ENCODE data around the gene UBR7. TPM values are rescaled to one million over a fixed set of nuclear protein-coding genes. Genes with fewer than 3 reads are reported as not detected.

UBR7 gene
- total RNA-seq, 1 donor from 2014 or later: 8.8 TPM

- ATAC-seq (no peak), DNase-seq (ENCODE audit: low spot score) (no peak)
Measured at GRCh38 chr14:93245764-93246420, 38.8 kb downstream of the UBR7 start.

GRCh38 chr14:93246534-93246933 is 39.5 kb downstream of the UBR7 start:
- ATAC-seq (no peak), DNase-seq (ENCODE audit: low spot score) (no peak)

GRCh38 chr14:93249128-93249831 is 42.2 kb downstream of the UBR7 start:
- DNase-seq (ENCODE audit: low spot score) (no peak), ATAC-seq (no peak)

GRCh38 chr14:93262446-93262845 is 55.4 kb downstream of the UBR7 start:
- DNase-seq (ENCODE audit: low spot score) (no peak), ATAC-seq (no peak)

GRCh38 chr14:93263416-93263815 is 56.4 kb downstream of the UBR7 start:
- ATAC-seq: no peak
- no peak for DNase-seq (ENCODE audit: low spot score)

GRCh38 chr14:93266127-93266526 is 59.1 kb downstream of the UBR7 start:
- ATAC-seq: no peak
- no peak for DNase-seq (ENCODE audit: low spot score)

- ATAC-seq: no peak
- no peak for DNase-seq (ENCODE audit: low spot score)
Measured at GRCh38 chr14:93267149-93267711, 60.2 kb downstream of the UBR7 start.

GRCh38 chr14:93268406-93268805 is 61.4 kb downstream of the UBR7 start:
- no peak for DNase-seq (ENCODE audit: low spot score)

GRCh38 chr14:93269341-93270068 is 62.4 kb downstream of the UBR7 start:
- peak; percentile 41 for ATAC-seq

More at GRCh38 chr14:93268406-93268805, 61.4 kb downstream of the UBR7 start:
- ATAC-seq: no peak

GRCh38 chr14:93271111-93271510 is 64.1 kb downstream of the UBR7 start:
- ATAC-seq: no peak
- no peak for DNase-seq (ENCODE audit: low spot score)

More at GRCh38 chr14:93269341-93270068, 62.4 kb downstream of the UBR7 start:
- DNase-seq (ENCODE audit: low spot score): no peak

- no peak for DNase-seq (ENCODE audit: low spot score)
Measured at GRCh38 chr14:93274055-93274806, 67.2 kb downstream of the UBR7 start.

GRCh38 chr14:93276031-93276716 is 69.1 kb downstream of the UBR7 start:
- no peak for ATAC-seq
- no peak for DNase-seq (ENCODE audit: low spot score)

More at GRCh38 chr14:93274055-93274806, 67.2 kb downstream of the UBR7 start:
- no peak for ATAC-seq

Other genes starting within 250 kb of the UBR7 start
- 61.3 TPM for gene ITPK1, start 91.3 kb upstream of the UBR7 start, total RNA-seq
- gene MOAP1, start 22.4 kb upstream of the UBR7 start, total RNA-seq: 10.4 TPM
- 8.1 TPM for gene LYSET, start 21.9 kb upstream of the UBR7 start, total RNA-seq
- gene GON7, start 191 bp upstream of the UBR7 start, total RNA-seq: 5.0 TPM
- 11.0 TPM for gene BTBD7, start 125.8 kb downstream of the UBR7 start, total RNA-seq
- not detected for gene COX8C, start 139.9 kb downstream of the UBR7 start, total RNA-seq
- 0.03 TPM for gene UNC79, start 223.7 kb downstream of the UBR7 start, total RNA-seq

Measured in left lobe of liver (tissue), 2 donors.